OCI-LY7 (cell line): ENCODE results near the gene NACC2. TPM values are rescaled to one million over a fixed set of nuclear protein-coding genes. Genes with fewer than 3 reads are reported as not detected.

ENCODE experiments used
- BruUV-seq: library from RNA; stranded (reverse); fragments of 400-500 nt; replicated peaks from 2 replicates; lab custom pipeline; 2021; lab: Mats Ljungman, UMichigan
- CTCF ChIA-PET: fragments of 300-600 bp; sonication (Branson Sonifier 250); formaldehyde crosslinking; loops from one replicate; lab custom pipeline; 2022; ENCODE audit warnings: antibody characterized with exemption; ENCODE audit not compliant: unreplicated experiment; lab: Charles Lee
- POLR2A ChIA-PET: fragments of 300-600 bp; sonication (Branson Sonifier 250); formaldehyde crosslinking; loops from one replicate; lab custom pipeline; 2022; ENCODE audit warnings: antibody characterized with exemption; lab: Charles Lee
- DNase-seq: peaks from one replicate; pipeline ENCODE4 v3.0.0-alpha.2; 2015; ENCODE audit warnings: low spot score
- H2AFZ ChIP-seq: fragments of 200-600 bp; sonication (generic), shearing (Covaris generic); 2 replicates; pipeline ENCODE4 v1.6.1; 2014; ENCODE audit warnings: mild to moderate bottlenecking, antibody characterized with exemption, low read length, moderate library complexity
- H3K27ac ChIP-seq: fragments of 200-600 bp; sonication (generic); 2 replicates; pipeline ENCODE4 v1.5.1; 2014; ENCODE audit warnings: mixed run types, low read depth, mild to moderate bottlenecking, moderate library complexity, low read length, inconsistent platforms; ENCODE audit not compliant: poor library complexity, severe bottlenecking
- H3K36me3 ChIP-seq: fragments of 200-600 bp; sonication (generic); 2 replicates; pipeline ENCODE4 v1.6.1; 2014; ENCODE audit warnings: mild to moderate bottlenecking, antibody characterized with exemption, low read length, moderate library complexity, mixed read lengths; ENCODE audit not compliant: insufficient read depth
- H3K4me1 ChIP-seq: fragments of 200-600 bp; sonication (generic); 2 replicates; pipeline ENCODE4 v1.5.1; 2014; ENCODE audit warnings: mild to moderate bottlenecking, low read length; ENCODE audit not compliant: insufficient read depth, poor library complexity, severe bottlenecking
- H3K4me2 ChIP-seq: fragments of 200-600 bp; sonication (generic); 2 replicates; pipeline ENCODE4 v1.6.1; 2014; ENCODE audit warnings: mild to moderate bottlenecking, low read length
- H3K4me3 ChIP-seq: fragments of 200-600 bp; sonication (generic); 2 replicates; pipeline ENCODE4 v1.5.1; 2014; ENCODE audit warnings: mild to moderate bottlenecking, low read depth, low read length; ENCODE audit not compliant: poor library complexity, severe bottlenecking
- H3K79me2 ChIP-seq: fragments of 200-600 bp; sonication (generic); 2 replicates; pipeline ENCODE4 v1.6.1; 2016; ENCODE audit warnings: low read depth, mild to moderate bottlenecking, low read length, moderate library complexity, mixed read lengths; ENCODE audit not compliant: insufficient read depth
- H3K9me2 ChIP-seq: fragments of 200-600 bp; sonication (generic); 2 replicates; pipeline ENCODE4 v1.6.1; 2016; ENCODE audit warnings: mild to moderate bottlenecking, low read length, mixed read lengths; ENCODE audit not compliant: insufficient read depth
- H3K9me3 ChIP-seq: fragments of 200-600 bp; sonication (generic); 2 replicates; pipeline ENCODE4 v1.6.1; 2014; ENCODE audit warnings: mild to moderate bottlenecking, mixed run types, low read length, mixed read lengths
- H4K20me1 ChIP-seq: fragments of 200-600 bp; sonication (generic); 2 replicates; pipeline ENCODE4 v1.6.1; 2014; ENCODE audit warnings: mild to moderate bottlenecking, antibody characterized with exemption, low read length, moderate library complexity, mixed read lengths; ENCODE audit not compliant: insufficient read depth
- EZH2phosphoT487 ChIP-seq: fragments of 200-600 bp; sonication (generic); IDR thresholded peaks from 2 replicates; pipeline ENCODE4 v1.6.1; 2018; ENCODE audit warnings: low read depth, borderline replicate concordance, mild to moderate bottlenecking, mixed run types, antibody characterized with exemption, low read length, moderate library complexity, mixed read lengths
- intact Hi-C: fragments of 100-400 bp; cut with micrococcal nuclease; formaldehyde crosslinking; loops from one replicate; pipeline ENCODE4 v1.10.0; 2022; ENCODE audit not compliant: unreplicated experiment
- total RNA-seq, 2 experiments: library from RNA; depleted of rRNA in 1 of 2; stranded (reverse); fragments of >200 nt in 1 of 2; shearing (Covaris generic) in 1 of 2; gene quantifications; 2 replicates each; pipeline ENCODE4 v1.2.3, GENCODE V29; 2014 to 2022
- TF ChIP-seq, protein P1 (sequence below): fragments of 200-600 bp; sonication (generic); conservative IDR thresholded peaks from 2 replicates; pipeline ENCODE4 v1.5.1; 2014; ENCODE audit warnings: mild to moderate bottlenecking, antibody characterized with exemption, low read length, moderate library complexity, mixed read lengths

Gene NACC2
- total RNA-seq, 2 experiments from 2014 or later = 0.38 to 0.72 TPM

DNA sequence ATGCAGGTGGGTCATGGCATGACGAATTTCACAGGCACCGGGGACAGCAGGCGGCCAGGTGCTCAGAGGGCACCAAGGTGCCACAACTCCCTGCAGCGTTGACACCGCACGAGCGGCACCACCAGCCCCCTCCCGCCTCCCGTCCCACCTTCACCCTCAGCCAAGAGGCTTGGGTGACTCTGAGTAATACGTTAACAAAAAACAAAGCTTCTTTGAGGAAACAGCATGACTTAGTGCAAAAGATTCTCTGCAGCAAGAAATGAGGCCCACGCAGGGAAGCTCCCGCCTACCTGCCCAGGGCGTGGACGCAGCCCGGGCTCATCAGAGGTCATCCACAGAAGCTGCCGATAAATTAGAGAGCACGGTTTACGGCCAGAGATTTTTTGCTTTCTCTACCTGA is 19.5 kb upstream of the NACC2 start:
- CTCF ChIA-PET = no interaction called here
- H3K79me2 ChIP-seq = peaks cover 18% of the 10 kb centered on the region; the same call in 1 of the 2 replicates
- TSS peak; percentile 61 for BruUV-seq
- POLR2A ChIA-PET = no interaction called here
- no peaks in the 10 kb centered on the region for H4K20me1 ChIP-seq
- intact Hi-C loops = no loop called here
- H2AFZ ChIP-seq = no peak overlapping the region
- no peak for TF ChIP-seq EZH2phosphoT487
- TF ChIP-seq, protein P1, sequence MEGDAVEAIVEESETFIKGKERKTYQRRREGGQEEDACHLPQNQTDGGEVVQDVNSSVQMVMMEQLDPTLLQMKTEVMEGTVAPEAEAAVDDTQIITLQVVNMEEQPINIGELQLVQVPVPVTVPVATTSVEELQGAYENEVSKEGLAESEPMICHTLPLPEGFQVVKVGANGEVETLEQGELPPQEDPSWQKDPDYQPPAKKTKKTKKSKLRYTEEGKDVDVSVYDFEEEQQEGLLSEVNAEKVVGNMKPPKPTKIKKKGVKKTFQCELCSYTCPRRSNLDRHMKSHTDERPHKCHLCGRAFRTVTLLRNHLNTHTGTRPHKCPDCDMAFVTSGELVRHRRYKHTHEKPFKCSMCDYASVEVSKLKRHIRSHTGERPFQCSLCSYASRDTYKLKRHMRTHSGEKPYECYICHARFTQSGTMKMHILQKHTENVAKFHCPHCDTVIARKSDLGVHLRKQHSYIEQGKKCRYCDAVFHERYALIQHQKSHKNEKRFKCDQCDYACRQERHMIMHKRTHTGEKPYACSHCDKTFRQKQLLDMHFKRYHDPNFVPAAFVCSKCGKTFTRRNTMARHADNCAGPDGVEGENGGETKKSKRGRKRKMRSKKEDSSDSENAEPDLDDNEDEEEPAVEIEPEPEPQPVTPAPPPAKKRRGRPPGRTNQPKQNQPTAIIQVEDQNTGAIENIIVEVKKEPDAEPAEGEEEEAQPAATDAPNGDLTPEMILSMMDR = no peak
- no peak overlapping the region for H3K4me3 ChIP-seq
- H3K4me2 ChIP-seq = no peak overlapping the region
- no peak for DNase-seq
- H3K4me1 ChIP-seq = peaks cover 21% of the 10 kb centered on the region
- no peaks in the 10 kb centered on the region for H3K9me3 ChIP-seq
- H3K36me3 ChIP-seq = peaks cover 23% of the 10 kb centered on the region
- no peak overlapping the region for H3K27ac ChIP-seq
- H3K9me2 ChIP-seq = no peaks in the 10 kb centered on the region

DNA sequence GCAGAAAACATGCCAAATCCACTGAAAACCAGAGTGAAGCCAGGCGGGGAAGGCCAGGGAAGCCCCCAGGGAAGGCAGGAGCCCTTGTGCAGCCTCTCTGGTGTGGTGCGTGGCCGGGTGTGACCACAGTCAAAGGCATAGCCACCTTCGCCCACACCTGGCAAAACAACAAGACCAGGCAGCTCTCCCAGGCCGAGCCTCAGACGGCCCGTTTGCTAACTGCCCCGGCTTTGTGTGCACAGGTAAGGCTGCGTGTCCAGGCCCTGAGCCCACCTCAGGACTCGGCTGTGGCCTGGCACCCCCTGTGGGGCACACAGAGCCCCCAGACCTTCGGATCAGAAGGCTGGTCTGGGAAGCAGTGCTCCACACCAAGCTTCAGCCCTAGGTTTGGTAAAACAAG is 17.5 kb upstream of the NACC2 start:
- Histone ChIP-seq H3K36me3 (peaks cover 23% of the 10 kb centered on the region), H3K4me2 (no peak overlapping the region), H3K27ac (no peak overlapping the region), H3K4me3 (no peak overlapping the region), H3K9me3 (no peaks in the 10 kb centered on the region), H3K4me1 (peaks cover 32% of the 10 kb centered on the region), H4K20me1 (no peaks in the 10 kb centered on the region), H3K9me2 (no peaks in the 10 kb centered on the region), H2AFZ (no peak overlapping the region), H3K79me2 (peaks cover 9% of the 10 kb centered on the region; the same call in 1 of the 2 replicates)
- intact Hi-C loops = no loop called here
- CTCF ChIA-PET = no interaction called here
- TF ChIP-seq, protein P1 = no peak
- TF ChIP-seq EZH2phosphoT487 = no peak
- POLR2A ChIA-PET = no interaction called here
- no peak for DNase-seq
- BruUV-seq = no TSS peak

DNA sequence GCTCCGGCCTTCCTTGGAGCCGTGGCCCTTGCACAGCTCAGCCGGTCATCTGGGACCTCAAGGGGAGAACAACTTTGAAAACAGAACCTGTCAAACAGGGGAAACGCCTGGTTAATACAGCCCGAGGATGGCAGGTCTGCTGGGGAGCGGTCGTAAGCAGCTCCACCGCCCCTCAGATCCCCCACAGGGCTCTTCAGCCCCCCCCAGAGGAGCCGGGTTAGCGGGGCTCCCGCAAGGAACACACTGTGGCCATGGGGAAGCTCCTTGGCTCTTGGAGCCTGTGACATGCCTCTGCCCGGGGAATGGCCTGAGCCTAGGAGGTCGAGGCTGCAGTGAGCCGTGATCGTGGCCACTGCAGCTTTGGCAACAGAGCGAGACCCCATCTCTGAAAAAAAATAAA is 16.8 kb upstream of the NACC2 start:
- Histone ChIP-seq H3K9me3 (no peaks in the 10 kb centered on the region), H3K4me1 (peaks cover 32% of the 10 kb centered on the region), H3K4me3 (no peak overlapping the region), H3K79me2 (peaks cover 2% of the 10 kb centered on the region; the same call in 1 of the 2 replicates), H3K4me2 (no peak overlapping the region), H3K36me3 (peaks cover 23% of the 10 kb centered on the region), H3K27ac (no peak overlapping the region), H3K9me2 (no peaks in the 10 kb centered on the region), H2AFZ (no peak overlapping the region), H4K20me1 (no peaks in the 10 kb centered on the region)
- DNase-seq = no peak
- BruUV-seq = no TSS peak
- intact Hi-C loops = no loop called here
- ChIA-PET CTCF (no interaction called here), POLR2A (no interaction called here)
- TF ChIP-seq, protein P1 = no peak
- no peak for TF ChIP-seq EZH2phosphoT487
